Measurements from ENCODE around the gene CEP83.
A peak's percentile ranks its signal among the peaks of the same experiment; 100 is the strongest.

CEP83 gene

DNA sequence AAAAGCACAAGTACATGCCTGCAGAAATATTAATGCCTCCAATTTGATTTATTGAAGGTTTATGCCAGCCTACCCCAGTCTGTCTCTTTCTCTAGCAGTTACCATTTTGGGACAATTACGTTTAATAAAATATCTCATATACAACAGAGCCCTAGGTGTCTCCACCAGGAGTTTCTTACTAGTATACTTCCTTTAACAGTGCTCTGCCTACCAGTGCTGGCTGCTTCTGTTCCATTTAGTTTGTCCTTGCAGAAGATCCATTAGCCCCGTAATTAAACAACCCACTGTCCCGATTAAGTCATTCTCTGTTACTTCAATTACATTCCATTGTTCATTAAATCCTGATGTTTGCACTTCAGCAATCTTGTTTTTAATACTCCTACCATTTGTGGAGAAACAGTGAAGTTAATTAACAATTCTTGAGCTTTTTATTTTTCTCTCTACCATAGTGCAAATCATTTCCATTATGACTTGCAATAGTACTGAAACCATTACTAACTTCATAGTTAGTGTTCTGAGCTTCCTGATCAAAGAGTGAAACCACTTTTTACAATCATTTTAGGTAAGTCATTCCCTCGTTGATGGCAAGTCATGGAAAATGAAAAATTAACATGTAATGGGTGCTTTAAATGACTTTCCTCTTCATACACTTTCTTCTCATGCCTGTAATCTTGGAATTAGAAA lies 190.2 kb downstream of the CEP83 start:
- no peak for DNase-seq (ENCODE audit: low read depth in 2 of 2)

DNA sequence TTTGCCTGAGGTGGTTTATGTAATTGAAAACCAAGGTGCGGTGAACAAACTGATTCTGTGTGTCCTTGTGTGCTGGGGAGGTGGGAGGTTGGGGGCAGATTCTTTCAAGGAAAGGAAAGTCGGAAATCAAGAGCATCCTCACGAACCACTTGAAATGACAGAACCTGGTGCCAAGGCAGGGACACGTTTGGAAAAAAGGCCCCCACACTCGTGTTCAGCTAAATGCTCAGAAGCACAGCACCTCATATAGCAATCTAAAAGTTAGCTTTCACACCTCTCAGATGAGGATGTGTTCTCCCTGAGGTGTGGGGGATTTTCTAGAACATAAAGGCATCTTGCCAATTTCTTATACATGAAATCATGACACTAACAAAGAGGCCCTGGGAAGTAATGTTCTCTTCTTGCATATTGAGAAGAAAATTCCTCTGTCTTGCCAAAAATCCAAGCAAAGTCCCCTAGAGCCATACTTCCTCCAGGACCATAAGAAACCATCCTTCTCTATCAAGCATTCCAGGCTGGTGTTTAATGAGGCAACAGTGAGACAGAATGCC lies 191.7 kb downstream of the CEP83 start:
- no peak for DNase-seq (ENCODE audit: low read depth in 2 of 2)

DNA sequence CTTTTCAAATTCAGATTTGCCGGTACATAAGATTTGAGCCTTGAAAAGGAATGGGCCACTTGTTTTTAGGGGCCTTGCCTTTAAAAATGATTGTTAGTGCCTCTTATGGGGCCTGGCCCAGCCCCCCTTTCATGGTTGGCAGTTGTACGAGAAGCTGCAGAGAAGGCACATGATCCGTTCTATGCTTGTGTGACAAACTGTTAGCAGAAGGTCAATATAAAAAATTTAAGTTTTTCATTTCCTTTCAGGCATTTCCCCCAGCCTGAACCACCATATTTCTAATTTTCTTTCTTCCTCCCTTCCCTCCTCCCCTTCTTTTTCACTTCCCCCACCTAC lies 192.2 kb downstream of the CEP83 start:
- no peak for DNase-seq (ENCODE audit: low read depth in 2 of 2)

DNA sequence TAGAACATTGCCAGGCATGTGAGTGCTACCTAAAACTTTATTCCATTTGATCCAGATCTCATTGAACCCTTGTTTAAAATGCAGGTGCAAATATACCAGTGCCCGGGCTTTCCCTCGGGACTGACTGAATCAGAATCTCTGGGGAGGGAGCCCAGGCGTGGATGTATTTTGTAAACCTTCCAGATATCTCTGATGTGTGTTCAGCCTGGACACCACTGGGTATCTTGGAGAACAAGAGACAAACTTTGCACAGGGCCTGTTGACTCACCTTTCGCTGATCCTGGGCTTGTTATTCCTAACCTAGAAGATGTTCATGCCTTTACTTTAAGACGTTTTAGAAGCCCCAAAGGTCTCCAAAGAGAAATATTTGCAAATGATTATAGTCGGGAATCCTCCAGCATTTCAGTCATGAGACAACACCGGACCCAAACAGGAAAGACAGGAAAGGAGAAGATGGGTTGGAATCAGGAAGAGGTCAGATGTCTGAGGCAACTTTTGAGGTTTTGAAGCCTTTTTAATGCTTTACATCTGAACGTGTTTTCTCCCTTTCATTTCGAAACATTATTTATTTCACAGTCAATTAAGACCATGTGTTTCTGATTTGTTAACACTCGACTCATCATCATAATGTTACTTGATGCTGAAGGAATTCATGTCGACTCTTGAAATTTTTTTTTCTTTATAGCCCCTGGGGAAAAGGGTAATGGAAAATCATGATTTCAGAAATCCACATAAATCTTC lies 192.7 kb downstream of the CEP83 start:
- no peak for DNase-seq (ENCODE audit: low read depth in 2 of 2)

DNA sequence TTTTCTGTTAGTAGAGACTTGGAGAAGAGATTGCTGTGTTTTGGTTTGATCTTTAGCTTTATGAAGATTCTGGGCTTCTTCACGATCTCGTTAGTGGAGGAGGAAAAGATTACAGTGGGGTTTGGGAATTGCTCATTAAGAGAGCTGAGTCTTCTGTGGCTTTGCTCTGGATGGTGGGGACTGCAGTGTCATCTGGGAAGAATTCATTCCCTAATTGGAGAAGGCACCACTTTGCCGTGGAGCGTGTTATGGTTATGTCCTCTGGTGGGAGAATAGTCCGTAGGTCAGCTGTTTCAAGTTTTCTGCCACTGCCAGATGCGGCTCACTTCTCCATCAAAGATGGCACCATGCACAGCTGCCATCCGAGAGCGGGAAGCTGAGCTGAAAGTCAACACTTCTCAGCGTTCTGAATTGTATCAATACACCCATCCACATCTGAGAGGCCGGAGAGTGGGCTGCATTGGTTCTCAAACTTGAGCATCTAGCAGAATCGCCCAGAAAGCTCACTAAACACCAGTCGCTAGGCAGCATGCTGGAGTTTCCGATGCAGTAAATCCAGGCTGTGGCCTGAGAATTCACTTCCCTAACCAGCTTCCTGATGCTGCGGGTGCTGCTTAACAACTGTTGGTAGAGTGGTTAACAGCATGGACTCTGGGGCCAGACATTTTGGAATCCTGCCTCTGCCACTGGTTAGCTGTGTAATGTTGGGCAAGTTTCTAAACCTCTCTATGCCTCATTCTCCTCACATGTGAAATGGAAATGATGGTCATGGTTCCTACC lies 193.5 kb downstream of the CEP83 start:
- no peak for DNase-seq (ENCODE audit: low read depth in 2 of 2)

DNA sequence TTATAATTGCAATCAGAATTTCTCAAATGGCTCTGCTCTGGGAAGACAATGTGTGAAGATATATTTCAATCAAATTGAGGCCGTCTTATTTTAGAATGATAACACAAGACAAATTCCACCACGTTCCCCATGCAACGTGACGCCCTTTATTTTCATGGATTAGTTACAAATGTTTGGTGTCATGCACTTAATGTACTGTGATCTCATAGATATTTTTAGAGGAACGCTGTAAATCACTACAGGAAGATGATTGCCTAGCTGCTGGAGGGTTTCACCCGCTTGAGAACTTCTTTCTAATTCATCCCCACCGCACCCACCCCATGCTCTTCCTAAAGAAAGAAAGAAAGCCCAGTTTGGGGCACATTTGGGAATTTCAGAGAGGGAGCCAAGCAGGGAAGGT lies 194.1 kb downstream of the CEP83 start:
- no peak for DNase-seq (ENCODE audit: low read depth in 2 of 2)

DNA sequence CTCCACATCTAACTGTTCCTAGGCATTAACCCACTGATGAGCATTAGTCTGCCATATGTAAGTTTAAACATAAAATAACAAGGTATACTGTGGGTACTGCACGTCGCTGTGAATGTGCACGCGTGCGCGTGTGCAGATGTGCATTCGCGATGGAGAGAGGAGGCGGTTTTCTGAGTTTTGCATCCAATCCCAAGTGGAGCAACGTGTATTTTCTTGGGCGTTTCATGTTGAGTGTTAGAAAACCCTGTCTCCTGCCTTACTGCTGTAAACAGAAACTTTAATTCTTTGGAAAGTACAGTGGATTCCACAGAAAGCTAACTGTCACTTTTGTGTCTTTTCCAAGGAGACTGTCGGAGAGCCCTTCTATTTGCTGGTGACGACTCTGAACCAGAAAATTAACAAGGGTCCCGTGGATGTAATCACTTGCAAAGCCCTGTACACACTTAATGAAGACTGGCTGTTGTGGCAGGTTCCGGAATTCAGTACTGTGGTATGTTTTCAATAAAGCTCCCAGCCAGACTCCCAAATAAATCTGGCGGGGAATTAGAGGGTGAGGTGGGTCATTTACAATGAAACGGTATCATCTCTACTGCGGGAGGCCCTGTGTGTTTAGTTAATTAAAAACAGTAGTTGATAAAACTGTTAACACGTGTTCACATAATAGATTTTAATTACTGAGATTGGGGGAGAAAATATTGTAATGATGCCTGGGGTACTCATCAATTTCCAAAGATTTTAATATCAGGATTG lies 194.8 kb downstream of the CEP83 start:
- DNase-seq (ENCODE audit: low read depth in 2 of 2): no peak

DNA sequence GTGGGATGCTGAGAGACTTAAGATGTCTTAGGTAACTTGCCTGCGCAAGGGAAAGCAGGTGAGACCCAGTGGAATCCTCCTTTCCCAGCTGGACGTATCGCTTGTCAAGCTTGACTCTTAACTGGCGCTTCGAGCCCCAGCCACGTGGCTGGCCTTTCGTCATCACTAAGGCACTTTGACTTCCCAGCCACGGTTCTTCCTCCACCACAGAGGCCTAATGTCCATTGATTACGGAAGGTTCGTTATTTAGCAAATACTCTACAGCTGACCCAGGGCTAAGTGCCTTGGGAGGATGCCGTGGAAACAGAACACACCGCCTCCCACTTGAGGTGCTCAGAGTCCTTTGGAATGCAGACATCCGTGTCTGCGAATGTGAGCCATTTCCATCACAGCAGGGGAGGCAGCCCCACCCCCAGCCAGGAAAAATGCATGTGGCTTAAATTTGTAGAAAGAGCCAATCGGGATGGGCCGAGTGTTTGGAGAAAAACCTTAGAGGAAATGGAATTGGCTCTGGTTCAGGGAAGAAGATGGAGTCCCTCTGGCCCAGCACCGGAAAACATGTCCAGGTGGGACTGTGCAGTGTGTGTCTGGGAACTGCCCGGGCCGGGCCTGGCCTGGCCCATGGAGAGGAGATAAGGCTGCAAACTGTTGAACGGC lies 195.6 kb downstream of the CEP83 start:
- DNase-seq (ENCODE audit: low read depth in 2 of 2): no peak

DNA sequence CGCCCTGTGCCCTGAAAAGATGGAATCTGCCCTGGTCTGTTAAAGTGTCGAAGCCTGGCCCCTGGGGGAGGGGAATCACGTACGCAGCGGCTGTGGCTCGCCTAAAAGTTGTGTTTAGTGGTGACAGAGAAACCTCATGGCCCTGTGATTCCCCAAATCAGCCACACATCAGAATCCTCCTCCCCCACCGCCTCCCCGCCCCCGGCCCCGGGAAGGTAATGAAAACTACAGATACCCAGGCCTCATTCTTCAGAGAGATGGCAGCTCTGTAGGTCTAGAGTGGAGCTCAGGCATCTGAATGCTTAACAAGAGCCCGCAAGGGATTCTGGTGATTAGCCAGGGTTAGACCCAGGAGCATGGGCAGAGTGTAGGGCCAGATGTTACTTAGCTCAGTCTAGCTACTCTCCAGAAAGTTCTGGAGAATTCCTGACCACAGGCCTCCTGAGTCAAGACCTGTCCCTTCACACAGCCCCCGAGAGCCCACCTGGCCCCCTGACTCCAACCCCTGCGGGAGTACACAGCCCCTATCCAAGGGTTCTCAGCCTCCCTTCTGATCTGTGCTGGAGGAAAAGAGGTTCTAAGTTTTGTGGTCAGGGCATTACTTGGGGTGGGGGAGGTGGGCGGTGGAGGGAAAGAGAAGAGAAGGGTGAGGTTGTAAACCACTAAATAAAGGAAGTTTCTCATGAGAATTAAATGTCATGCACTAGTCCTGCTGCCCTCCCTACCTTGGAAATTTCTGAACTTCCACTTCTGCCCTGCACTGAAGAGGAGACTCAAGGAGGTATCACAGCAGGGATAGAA lies 196.5 kb downstream of the CEP83 start:
- peak; percentile 58 to 63 for DNase-seq (ENCODE audit: low read depth in 2 of 2)

DNA sequence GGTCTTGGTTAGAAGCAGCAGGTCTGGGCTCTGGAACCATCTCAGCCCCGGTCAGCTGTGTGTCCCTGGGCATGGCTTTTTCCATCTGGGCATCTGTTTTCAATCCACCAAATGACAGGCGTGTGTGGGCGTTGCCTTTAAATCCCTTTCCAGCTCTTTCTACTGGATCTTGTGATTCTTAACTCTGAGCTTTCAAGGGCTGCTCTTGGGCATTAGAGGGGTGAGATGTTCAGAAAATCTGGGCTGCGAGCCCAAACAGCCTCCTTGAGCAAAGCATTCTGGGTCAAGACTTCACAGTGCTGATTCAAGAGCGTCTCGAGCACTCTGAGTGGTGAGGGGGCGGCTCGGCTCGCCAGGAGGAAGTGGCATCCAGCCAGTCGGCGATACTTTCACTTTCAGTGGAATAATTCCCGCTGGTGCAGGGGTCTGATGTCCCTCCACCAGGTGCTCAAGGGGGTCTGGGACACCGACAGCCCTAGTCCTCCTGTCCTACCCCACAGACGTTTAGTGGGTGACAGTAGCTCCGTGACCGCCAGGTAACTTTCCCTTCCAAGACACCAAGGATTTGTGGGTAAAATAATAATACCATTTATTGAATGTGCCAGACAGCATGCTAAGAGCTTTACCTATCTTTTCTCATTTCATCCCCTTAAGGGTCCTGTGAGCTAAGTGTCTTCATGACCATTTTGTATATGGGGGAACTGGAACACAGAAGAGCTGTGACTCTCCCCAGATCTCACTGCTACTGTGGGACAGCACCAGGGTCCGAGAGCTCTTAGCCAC lies 197.2 kb downstream of the CEP83 start:
- DNase-seq (ENCODE audit: low read depth in 2 of 2): peak; percentile 71 to 72

DNA sequence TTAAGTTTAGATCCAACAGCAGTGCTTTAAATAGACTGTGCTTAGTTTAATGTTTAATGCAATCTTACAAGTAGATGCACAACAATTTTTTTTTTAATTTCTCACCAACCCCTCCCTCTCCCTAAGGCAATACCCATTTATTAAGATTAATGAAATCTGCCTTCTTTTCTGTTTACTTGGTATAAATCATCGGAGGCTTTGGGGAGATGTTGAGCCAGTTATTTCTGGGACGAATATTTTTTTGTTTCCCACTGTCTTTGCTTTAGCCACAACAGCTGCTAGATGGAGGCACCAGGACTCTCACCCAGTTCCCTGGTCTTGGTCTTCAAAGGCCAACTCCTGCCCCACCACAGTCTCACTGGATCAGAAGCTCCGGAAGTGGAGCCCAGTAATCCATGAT lies 197.9 kb downstream of the CEP83 start:
- no peak for DNase-seq (ENCODE audit: low read depth in 2 of 2)

DNA sequence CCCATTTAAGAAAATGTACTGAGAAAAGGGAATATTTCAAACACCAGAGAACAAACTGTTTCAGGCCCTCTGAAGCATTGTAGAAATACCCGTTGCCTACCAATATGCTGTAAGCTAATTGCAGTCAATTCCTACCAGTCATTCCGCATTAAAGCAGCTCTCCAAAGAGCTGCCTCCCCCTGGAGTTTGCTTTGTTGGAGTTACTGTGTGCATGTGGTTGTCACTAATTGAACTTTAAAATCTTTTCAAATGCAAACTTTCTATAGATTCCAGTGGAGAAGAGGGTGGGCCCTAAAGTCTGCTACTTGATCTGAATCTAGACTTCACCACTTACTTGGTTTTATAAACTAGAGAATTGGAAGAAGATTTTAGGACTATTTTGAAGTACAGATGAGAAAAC lies 198.5 kb downstream of the CEP83 start:
- no peak for DNase-seq (ENCODE audit: low read depth in 2 of 2)

DNA sequence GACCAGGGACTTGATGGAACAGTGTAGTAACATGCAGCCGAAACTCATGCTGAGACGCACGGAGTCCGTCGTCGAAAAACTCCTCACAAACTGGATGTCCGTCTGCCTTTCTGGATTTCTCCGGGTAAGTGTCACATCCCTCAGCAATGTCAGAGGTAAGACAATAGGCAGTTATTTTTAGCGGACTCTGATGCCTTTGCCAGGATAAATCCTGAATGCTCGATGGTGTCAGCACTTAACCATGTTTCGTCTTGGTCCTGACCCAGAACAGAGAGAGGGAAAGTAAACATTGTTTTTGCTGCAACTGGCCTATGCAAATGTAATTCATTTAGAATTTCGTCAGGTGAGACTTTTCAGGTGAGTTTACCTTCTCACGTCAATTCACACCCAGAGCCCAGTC lies 198.9 kb downstream of the CEP83 start:
- no peak for DNase-seq (ENCODE audit: low read depth in 2 of 2)

DNA sequence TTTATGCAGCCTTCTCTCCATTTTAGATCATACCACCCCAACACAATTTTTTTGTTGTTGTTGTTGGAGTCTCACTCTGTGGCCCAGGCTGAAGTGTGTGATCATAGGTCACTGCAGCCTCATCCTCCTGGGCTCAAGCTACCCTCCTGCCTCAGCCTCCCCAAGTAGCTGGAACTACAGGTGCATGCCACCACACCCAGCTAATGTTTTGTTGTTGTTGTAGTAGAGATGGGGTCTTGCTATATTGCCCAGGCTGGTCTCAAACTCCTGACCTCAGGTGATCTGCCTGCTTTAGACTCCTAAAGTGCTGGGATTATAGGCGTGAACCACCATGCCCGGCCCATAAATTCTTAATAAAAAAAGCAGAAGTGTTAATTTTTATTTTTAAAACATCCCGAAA lies 199.7 kb downstream of the CEP83 start:
- DNase-seq (ENCODE audit: low read depth in 2 of 2): no peak

DNA sequence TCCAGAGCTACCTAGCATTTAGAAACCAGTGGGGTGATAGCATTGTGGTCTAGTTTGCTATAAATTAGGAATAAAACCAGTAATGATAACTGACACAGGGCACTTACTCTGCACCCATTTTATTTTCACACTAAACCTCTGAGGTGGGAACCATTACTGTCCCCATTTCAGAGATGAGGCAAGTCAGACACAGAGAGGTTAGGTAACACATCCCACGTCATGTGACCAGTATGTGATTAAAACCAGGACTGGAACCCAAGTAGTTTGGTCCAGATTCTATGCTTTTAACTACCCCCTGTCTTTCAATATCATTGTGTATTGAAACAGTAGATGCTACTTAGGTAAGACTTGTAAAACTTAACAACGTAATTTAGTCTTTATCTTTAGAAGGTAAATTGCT lies 201.1 kb downstream of the CEP83 start:
- no peak for DNase-seq (ENCODE audit: low read depth in 2 of 2)

All from stimulated activated CD8-positive, alpha-beta memory T cell treated with anti-CD3 and anti-CD28 coated beads, Interleukin-7, amount 100 ng/mL, for 4 hours (primary cell).